SK-N-SH treated with all-trans-retinoic acid at 6 μM for 48 hours (cell line): ENCODE data around the gene PNPLA7.
"Not testable (repeated sequence)": the region's sequence is repeated elsewhere in the genome, so short reads cannot be mapped to it uniquely, and the experiment has no call there.

Experiments
- ATAC-seq: fragments of 200-7000 bp; cut with Tn5 transposase; 3 replicates; pipeline ENCODE4 v1.9.1; 2020; ENCODE audit warnings: mild to moderate bottlenecking, moderate library complexity
- ARNTL ChIP-seq: fragments of 450-650 bp; formaldehyde crosslinking; IDR thresholded peaks from 2 replicates; pipeline ENCODE4 v1.5.0; 2020; ENCODE audit warnings: low read depth, mild to moderate bottlenecking, moderate library complexity, borderline replicate concordance
- CREB5 ChIP-seq: fragments of 250-450 bp; sonication (Bioruptor Pico); IDR thresholded peaks from 2 replicates; pipeline ENCODE4 v1.5.1; 2020; ENCODE audit warnings: low read depth, mild to moderate bottlenecking, moderate library complexity
- CSDC2 ChIP-seq: fragments of 250-450 bp; sonication (Bioruptor Pico); IDR thresholded peaks from 2 replicates; pipeline ENCODE4 v1.5.0; 2020; ENCODE audit warnings: mild to moderate bottlenecking, moderate library complexity
- CSRNP3 ChIP-seq: fragments of 250-450 bp; sonication (Bioruptor Pico); IDR thresholded peaks from 2 replicates; pipeline ENCODE4 v1.5.1; 2021; ENCODE audit warnings: mild to moderate bottlenecking, moderate library complexity
- OSR1 ChIP-seq: fragments of 250-450 bp; sonication (Bioruptor Pico); IDR thresholded peaks from 2 replicates; pipeline ENCODE4 v1.8.0; 2022; ENCODE audit warnings: moderate library complexity, mild to moderate bottlenecking, inconsistent platforms
- PATZ1 ChIP-seq: fragments of 250-450 bp; sonication (Bioruptor Pico); IDR thresholded peaks from 2 replicates; pipeline ENCODE4 v1.8.0; 2020; ENCODE audit warnings: mild to moderate bottlenecking, moderate library complexity, borderline replicate concordance
- POU6F1 ChIP-seq: fragments of 250-450 bp; sonication (Bioruptor Pico); IDR thresholded peaks from 2 replicates; pipeline ENCODE4 v1.8.0; 2021; ENCODE audit warnings: low read depth, mild to moderate bottlenecking, moderate library complexity, borderline replicate concordance
- PPARA ChIP-seq: fragments of 250-450 bp; sonication (Bioruptor Pico); IDR thresholded peaks from 2 replicates; pipeline ENCODE4 v1.5.0; 2020; ENCODE audit warnings: mild to moderate bottlenecking, borderline replicate concordance
- TCF4 ChIP-seq: fragments of 250-450 bp; sonication (Bioruptor Pico); IDR thresholded peaks from 2 replicates; pipeline ENCODE4 v1.8.0; 2021; ENCODE audit warnings: mild to moderate bottlenecking, moderate library complexity, borderline replicate concordance
- TOX ChIP-seq: fragments of 250-450 bp; sonication (Bioruptor Pico); IDR thresholded peaks from 2 replicates; pipeline ENCODE4 v1.8.0; 2021; ENCODE audit warnings: mild to moderate bottlenecking, moderate library complexity, borderline replicate concordance
- TSHZ2 ChIP-seq: fragments of 250-450 bp; sonication (Bioruptor Pico); IDR thresholded peaks from 2 replicates; pipeline ENCODE4 v1.5.0; 2020; ENCODE audit warnings: mild to moderate bottlenecking, moderate library complexity
- ZC3H10 ChIP-seq: fragments of 250-450 bp; sonication (Bioruptor Pico); IDR thresholded peaks from 2 replicates; pipeline ENCODE4 v1.5.1; 2021; ENCODE audit warnings: mild to moderate bottlenecking, moderate library complexity
- ZFP3 ChIP-seq: fragments of 250-450 bp; sonication (Bioruptor Pico); IDR thresholded peaks from 2 replicates; pipeline ENCODE4 v1.5.0; 2020; ENCODE audit warnings: mild to moderate bottlenecking, moderate library complexity
- ZFP30 ChIP-seq: fragments of 450-650 bp; formaldehyde crosslinking; IDR thresholded peaks from 2 replicates; pipeline ENCODE4 v1.5.0; 2022; ENCODE audit warnings: mild to moderate bottlenecking, moderate library complexity
- ZNF565 ChIP-seq: fragments of 450-650 bp; formaldehyde crosslinking; conservative IDR thresholded peaks from 2 replicates; pipeline ENCODE4 v1.5.0; 2020; ENCODE audit warnings: low read depth, mild to moderate bottlenecking, moderate library complexity
- ZNF70 ChIP-seq: fragments of 450-650 bp; formaldehyde crosslinking; IDR thresholded peaks from 2 replicates; pipeline ENCODE4 v1.5.0; 2020; ENCODE audit warnings: mild to moderate bottlenecking, moderate library complexity

Gene PNPLA7

GRCh38 chr9:137515338-137515724 is 34.9 kb downstream of the PNPLA7 start:
- no peak for TF ChIP-seq OSR1 (CRISPR knock-in tag)
- no peak for TF ChIP-seq ZFP30 (CRISPR knock-in tag)
- no peak for TF ChIP-seq ZFP3 (CRISPR knock-in tag)
- TF ChIP-seq POU6F1: no peak
- TF ChIP-seq ZNF70: no peak
- no peak; the same call in 2 of the 3 replicates for ATAC-seq

GRCh38 chr9:137514691-137515337 is 35.4 kb downstream of the PNPLA7 start:
- no peak; the same call in 2 of the 3 replicates for ATAC-seq
- TF ChIP-seq CSDC2 (CRISPR knock-in tag): no peak
- no peak for TF ChIP-seq POU6F1
- no peak for TF ChIP-seq PPARA (CRISPR knock-in tag)
- no peak for TF ChIP-seq CSRNP3
- TF ChIP-seq TOX (CRISPR knock-in tag): no peak
- no peak for TF ChIP-seq ARNTL (CRISPR knock-in tag)
- TF ChIP-seq TSHZ2 (CRISPR knock-in tag): no peak
- no peak for TF ChIP-seq TCF4 (CRISPR knock-in tag)
- no peak for TF ChIP-seq CREB5 (CRISPR knock-in tag)

- not testable (repeated sequence) for ATAC-seq
Measured at GRCh38 chr9:137513801-137514570, 36.2 kb downstream of the PNPLA7 start.

- not testable (repeated sequence) for ATAC-seq
Measured at GRCh38 chr9:137513136-137513535, 37.1 kb downstream of the PNPLA7 start.

- no peak for ATAC-seq
- no peak for TF ChIP-seq CSRNP3
- TF ChIP-seq CREB5 (CRISPR knock-in tag): no peak
- TF ChIP-seq PATZ1: no peak
- TF ChIP-seq ZC3H10 (CRISPR knock-in tag): no peak
- no peak for TF ChIP-seq ZNF565 (CRISPR knock-in tag)
- no peak for TF ChIP-seq ZFP3 (CRISPR knock-in tag)
Measured at GRCh38 chr9:137511758-137512463, 38.3 kb downstream of the PNPLA7 start.
